HepG2 (cell line): ENCODE data around the gene KAT2A. TPM values are rescaled to one million over a fixed set of nuclear protein-coding genes. Genes with fewer than 3 reads are reported as not detected.

Experiments used
- ATAC-seq: fragments of 200-7000 bp; cut with Tn5 transposase; 3 replicates; pipeline ENCODE4 v1.9.1; 2020; ENCODE audit warnings: mild to moderate bottlenecking, moderate library complexity
- BruUV-seq: library from RNA; stranded (reverse); fragments of 400-500 nt; replicated peaks from 2 replicates; lab custom pipeline; 2021; lab: Mats Ljungman, UMichigan
- CTCF ChIA-PET: fragments of 300-600 bp; formaldehyde crosslinking; extraction: SDS; loops from one replicate; lab custom pipeline; 2021; ENCODE audit warnings: low total read pairs, inconsistent platforms, low intra/inter-chr PET ratio; lab: Yijun Ruan, JAX
- POLR2A ChIA-PET: fragments of 350-600 bp; sonication (Branson Sonifier 250); formaldehyde crosslinking; loops from one replicate; lab custom pipeline; 2020; ENCODE audit warnings: antibody characterized with exemption, inconsistent platforms; lab: Yijun Ruan, JAX
- DNase-seq: peaks from one replicate; pipeline ENCODE4 v3.0.0-alpha.2; 2015; ENCODE audit warnings: low spot score
- FAIRE-seq: peaks from 3 replicates; lab custom pipeline; 2011; peaks lifted over from hg19 to GRCh38; lab: Jason Lieb, UNC
- H2AFZ ChIP-seq: one replicate; pipeline ENCODE4 v1.6.1; 2011; ENCODE audit warnings: low read length, inconsistent platforms
- H3K27ac ChIP-seq: fragments of 300-600 bp; 3 replicates; pipeline ENCODE4 v1.8.0; 2011; ENCODE audit warnings: mixed run types, mild to moderate bottlenecking, mixed read lengths, low read length, inconsistent platforms; ENCODE audit not compliant: insufficient read depth; ENCODE audit errors: extremely low read length
- H3K27me3 ChIP-seq, 2 experiments: fragments of 200-600 bp in 1 of 2; 2 replicates in 1 of 2; 3 replicates in 1 of 2; pipeline versions ENCODE4 v1.6.0 to v1.8.0; 2011; ENCODE audit warnings: low read length in 2 of 2, mild to moderate bottlenecking in 2 of 2, moderate library complexity in 2 of 2, inconsistent platforms in 1 of 2; ENCODE audit not compliant: insufficient read depth in 2 of 2, control insufficient read depth in 1 of 2
- H3K36me3 ChIP-seq, 2 experiments: fragments of 200-600 bp in 1 of 2; replicated peaks in 1 of 2; 2 replicates in 1 of 2; 3 replicates in 1 of 2; pipeline versions ENCODE4 v1.5.1 to v1.8.0; 2011; ENCODE audit warnings: low read length in 2 of 2, inconsistent platforms in 1 of 2; ENCODE audit not compliant: insufficient read depth in 2 of 2, control insufficient read depth in 1 of 2
- H3K4me1 ChIP-seq: 2 replicates; pipeline ENCODE4 v1.5.1; 2012; ENCODE audit warnings: low read length, inconsistent platforms; ENCODE audit not compliant: insufficient read depth
- H3K4me2 ChIP-seq: 2 replicates; pipeline ENCODE4 v1.6.0; 2011; ENCODE audit warnings: low read depth, low read length, inconsistent platforms
- H3K4me3 ChIP-seq, 3 experiments: fragments of 200-600 bp in 1 of 3; sonication (generic), shearing (Covaris generic) in 1 of 3; replicated peaks in 1 of 3; 2 replicates each; pipeline ENCODE4 v1.5.1; 2011 to 2016; ENCODE audit warnings: low read length in 3 of 3, inconsistent platforms in 2 of 3, low read depth in 2 of 3, mild to moderate bottlenecking in 2 of 3, control low read depth in 1 of 3, mixed read lengths in 1 of 3; ENCODE audit not compliant: insufficient read depth in 1 of 3
- H3K79me2 ChIP-seq: one replicate; pipeline ENCODE4 v1.6.1; 2011; ENCODE audit warnings: low read length, inconsistent platforms; ENCODE audit not compliant: insufficient read depth
- H3K9ac ChIP-seq: 2 replicates; pipeline ENCODE4 v1.6.0; 2011; ENCODE audit warnings: mild to moderate bottlenecking, low read depth, low read length, inconsistent platforms; ENCODE audit not compliant: insufficient read depth
- H3K9me3 ChIP-seq: 2 replicates; pipeline ENCODE4 v1.5.1; 2012; ENCODE audit warnings: mild to moderate bottlenecking, low read length
- H4K20me1 ChIP-seq: 2 replicates; pipeline ENCODE4 v1.6.0; 2011; ENCODE audit warnings: inconsistent platforms, mild to moderate bottlenecking, low read length, moderate library complexity; ENCODE audit not compliant: insufficient read depth
- ETV5 ChIP-seq: IDR thresholded peaks from 2 replicates; pipeline ENCODE4 v1.6.1; 2018; ENCODE audit warnings: missing biosample characterization, missing genetic modification reagents, inconsistent platforms, borderline replicate concordance
- ETV6 ChIP-seq: sonication (generic); formaldehyde crosslinking; conservative IDR thresholded peaks from 2 replicates; pipeline ENCODE4 v1.4.0; 2020; ENCODE audit warnings: missing genetic modification reagents
- FLYWCH1 ChIP-seq: sonication (generic); formaldehyde crosslinking; IDR thresholded peaks from 2 replicates; pipeline ENCODE4 v1.8.1; 2023; ENCODE audit warnings: mild to moderate bottlenecking, missing genetic modification reagents
- HOXA5 ChIP-seq: sonication (generic); formaldehyde crosslinking; IDR thresholded peaks from 2 replicates; pipeline ENCODE4 v1.4.0; 2020; ENCODE audit warnings: missing genetic modification reagents
- MAFK ChIP-seq, 2 experiments: IDR thresholded peaks in 1 of 2; conservative IDR thresholded peaks in 1 of 2; 2 replicates each; pipeline ENCODE4 v1.6.1; 2011; ENCODE audit warnings: improper control_type of control experiment in 2 of 2, low read length in 2 of 2
- NFRKB ChIP-seq: fragments of 450-650 bp; IDR thresholded peaks from 2 replicates; pipeline ENCODE4 v1.6.1; 2017
- POLR2AphosphoS2 ChIP-seq: IDR thresholded peaks from 2 replicates; pipeline ENCODE4 v1.6.1; 2011; ENCODE audit warnings: low read depth, low read length, improper control_type of control experiment
- PPARG ChIP-seq: conservative IDR thresholded peaks from 2 replicates; pipeline ENCODE4 v1.6.1; 2016; ENCODE audit warnings: missing biosample characterization, missing genetic modification reagents
- THAP11 ChIP-seq: IDR thresholded peaks from 2 replicates; pipeline ENCODE4 v1.6.1; 2016; ENCODE audit warnings: missing biosample characterization, missing genetic modification reagents
- ZBTB38 ChIP-seq: sonication (generic); formaldehyde crosslinking; IDR thresholded peaks from 2 replicates; pipeline ENCODE4 v1.5.1; 2020; ENCODE audit warnings: mild to moderate bottlenecking, missing genetic modification reagents
- ZNF430 ChIP-seq: sonication (generic); formaldehyde crosslinking; IDR thresholded peaks from 2 replicates; pipeline ENCODE4 v1.9.0; 2021; ENCODE audit warnings: mild to moderate bottlenecking, missing genetic modification reagents
- ZNF550 ChIP-seq: sonication (generic); formaldehyde crosslinking; IDR thresholded peaks from 2 replicates; pipeline ENCODE4 v1.4.0; 2020; ENCODE audit warnings: mild to moderate bottlenecking, missing genetic modification reagents, borderline replicate concordance
- ZNF644 ChIP-seq: IDR thresholded peaks from 2 replicates; pipeline ENCODE4 v1.6.1; 2016; ENCODE audit warnings: low read depth
- WGBS: methylation state at CpG from one replicate; pipeline ENCODE4 v1.1.6; 2017; ENCODE audit warnings: low lambda C conversion rate; 5-methylcytosine and 5-hydroxymethylcytosine counted together
- in situ Hi-C: cut with HindIII; loops from 2 replicates; pipeline ENCODE4 v1.10.0; 2017; ENCODE audit warnings: low pct_unique_long_range_greater_than_20kb; ENCODE audit not compliant: extremely low pct_ligation_motif_present
- intact Hi-C: fragments of 100-400 bp; cut with micrococcal nuclease; formaldehyde crosslinking; loops from one replicate; pipeline ENCODE4 v1.10.0; 2022; ENCODE audit not compliant: unreplicated experiment
- polyA plus RNA-seq, 8 experiments: library from polyadenylated mRNA; depleted of rRNA in 3 of 8; stranded (reverse) in 7 of 8; unstranded in 1 of 8; fragments of >200 nt; fragmentation: Illumina TruSeq in 4 of 8; extraction: Trizol in 4 of 8; gene quantifications; 2 replicates each; pipeline versions ENCODE4 v1.2.1 to v1.2.3, GENCODE V29; 2011 to 2016; ENCODE audit warnings: low read depth in 4 of 8, missing spikeins in 1 of 8, mixed read lengths in 1 of 8; ENCODE audit not compliant: insufficient read depth in 1 of 8
- total RNA-seq, 5 experiments: library from RNA; depleted of rRNA; stranded (reverse); fragments of >200 nt; fragmentation: Illumina TruSeq; extraction: Trizol; gene quantifications; 2 replicates each; pipeline ENCODE4 v1.2.3, GENCODE V29; 2016; ENCODE audit warnings: low read depth in 1 of 5
- TF ChIP-seq, protein P1 (sequence below): sonication (generic); formaldehyde crosslinking; IDR thresholded peaks from 2 replicates; pipeline ENCODE4 v1.4.0; 2020; ENCODE audit warnings: missing genetic modification reagents, borderline replicate concordance
- TF ChIP-seq, protein P2 (sequence below): sonication (generic); formaldehyde crosslinking; IDR thresholded peaks from 2 replicates; pipeline ENCODE4 v1.4.0; 2020; ENCODE audit warnings: missing genetic modification reagents, low read depth, mild to moderate bottlenecking, borderline replicate concordance
- TF ChIP-seq, protein P3 (sequence below): fragments of 450-650 bp; IDR thresholded peaks from 2 replicates; pipeline ENCODE4 v1.6.1; 2016

KAT2A gene
- total and polyA plus RNA-seq, 2 of the 13 experiments (the other 11 are each of a cell fraction or from before 2014, with no cell fraction given) = 29.1 to 90.4 TPM

GRCh38 chr17:42133461-42134041, 12.4 kb upstream of the KAT2A start (continued):
- no peak for TF ChIP-seq ZNF430 (CRISPR knock-in tag)

GRCh38 chr17:42132941-42133340, 11.8 kb upstream of the KAT2A start:
- H3K36me3 ChIP-seq = peaks cover 30 to 66% of the 10 kb centered on the region in 2 experiments
- H3K4me3 ChIP-seq = no peak overlapping the region
- intact Hi-C loops = no loop called here
- no peak overlapping the region for H2AFZ ChIP-seq
- H3K27ac ChIP-seq = no peak overlapping the region
- CTCF ChIA-PET = no interaction called here
- H3K9me3 ChIP-seq = no peaks in the 10 kb centered on the region
- no peak for ATAC-seq
- H3K4me1 ChIP-seq = peaks cover 48% of the 10 kb centered on the region
- H3K9ac ChIP-seq = no peak overlapping the region
- no TSS peak for BruUV-seq
- H3K4me2 ChIP-seq = no peak overlapping the region
- DNase-seq = no peak
- 98% methylated on average over 3 of the region's 3 CpGs for WGBS
- FAIRE-seq = no peak
- H3K79me2 ChIP-seq = peaks cover 55% of the 10 kb centered on the region
- POLR2A ChIA-PET = interaction anchor here (1.1 to 1.4 kb wide), 2 partner anchors 12 to 20 kb away, joined by 5 to 7 read pairs; partner anchors contain the start of genes DHX58 and KAT2A
- peaks cover 3% of the 10 kb centered on the region for H4K20me1 ChIP-seq
- in situ Hi-C loops = no loop called here
- no peaks in the 10 kb centered on the region for H3K27me3 ChIP-seq
- no peak for TF ChIP-seq POLR2AphosphoS2
- TF ChIP-seq, protein P1, sequence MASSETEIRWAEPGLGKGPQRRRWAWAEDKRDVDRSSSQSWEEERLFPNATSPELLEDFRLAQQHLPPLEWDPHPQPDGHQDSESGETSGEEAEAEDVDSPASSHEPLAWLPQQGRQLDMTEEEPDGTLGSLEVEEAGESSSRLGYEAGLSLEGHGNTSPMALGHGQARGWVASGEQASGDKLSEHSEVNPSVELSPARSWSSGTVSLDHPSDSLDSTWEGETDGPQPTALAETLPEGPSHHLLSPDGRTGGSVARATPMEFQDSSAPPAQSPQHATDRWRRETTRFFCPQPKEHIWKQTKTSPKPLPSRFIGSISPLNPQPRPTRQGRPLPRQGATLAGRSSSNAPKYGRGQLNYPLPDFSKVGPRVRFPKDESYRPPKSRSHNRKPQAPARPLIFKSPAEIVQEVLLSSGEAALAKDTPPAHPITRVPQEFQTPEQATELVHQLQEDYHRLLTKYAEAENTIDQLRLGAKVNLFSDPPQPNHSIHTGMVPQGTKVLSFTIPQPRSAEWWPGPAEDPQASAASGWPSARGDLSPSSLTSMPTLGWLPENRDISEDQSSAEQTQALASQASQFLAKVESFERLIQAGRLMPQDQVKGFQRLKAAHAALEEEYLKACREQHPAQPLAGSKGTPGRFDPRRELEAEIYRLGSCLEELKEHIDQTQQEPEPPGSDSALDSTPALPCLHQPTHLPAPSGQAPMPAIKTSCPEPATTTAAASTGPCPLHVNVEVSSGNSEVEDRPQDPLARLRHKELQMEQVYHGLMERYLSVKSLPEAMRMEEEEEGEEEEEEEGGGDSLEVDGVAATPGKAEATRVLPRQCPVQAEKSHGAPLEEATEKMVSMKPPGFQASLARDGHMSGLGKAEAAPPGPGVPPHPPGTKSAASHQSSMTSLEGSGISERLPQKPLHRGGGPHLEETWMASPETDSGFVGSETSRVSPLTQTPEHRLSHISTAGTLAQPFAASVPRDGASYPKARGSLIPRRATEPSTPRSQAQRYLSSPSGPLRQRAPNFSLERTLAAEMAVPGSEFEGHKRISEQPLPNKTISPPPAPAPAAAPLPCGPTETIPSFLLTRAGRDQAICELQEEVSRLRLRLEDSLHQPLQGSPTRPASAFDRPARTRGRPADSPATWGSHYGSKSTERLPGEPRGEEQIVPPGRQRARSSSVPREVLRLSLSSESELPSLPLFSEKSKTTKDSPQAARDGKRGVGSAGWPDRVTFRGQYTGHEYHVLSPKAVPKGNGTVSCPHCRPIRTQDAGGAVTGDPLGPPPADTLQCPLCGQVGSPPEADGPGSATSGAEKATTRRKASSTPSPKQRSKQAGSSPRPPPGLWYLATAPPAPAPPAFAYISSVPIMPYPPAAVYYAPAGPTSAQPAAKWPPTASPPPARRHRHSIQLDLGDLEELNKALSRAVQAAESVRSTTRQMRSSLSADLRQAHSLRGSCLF (CRISPR knock-in tag) = no peak
- no peak for TF ChIP-seq ETV6 (CRISPR knock-in tag)
- no peak for TF ChIP-seq NFRKB
- TF ChIP-seq PPARG = no peak
- TF ChIP-seq ZBTB38 = no peak
- TF ChIP-seq, protein P2, sequence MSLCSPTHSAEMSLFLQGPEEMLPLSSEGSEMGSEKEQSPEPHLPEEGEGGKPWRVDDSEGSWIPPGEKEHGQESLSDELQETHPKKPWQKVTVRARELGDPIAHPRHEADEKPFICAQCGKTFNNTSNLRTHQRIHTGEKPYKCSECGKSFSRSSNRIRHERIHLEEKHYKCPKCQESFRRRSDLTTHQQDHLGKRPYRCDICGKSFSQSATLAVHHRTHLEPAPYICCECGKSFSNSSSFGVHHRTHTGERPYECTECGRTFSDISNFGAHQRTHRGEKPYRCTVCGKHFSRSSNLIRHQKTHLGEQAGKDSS (CRISPR knock-in tag) = no peak
- TF ChIP-seq, protein P3, sequence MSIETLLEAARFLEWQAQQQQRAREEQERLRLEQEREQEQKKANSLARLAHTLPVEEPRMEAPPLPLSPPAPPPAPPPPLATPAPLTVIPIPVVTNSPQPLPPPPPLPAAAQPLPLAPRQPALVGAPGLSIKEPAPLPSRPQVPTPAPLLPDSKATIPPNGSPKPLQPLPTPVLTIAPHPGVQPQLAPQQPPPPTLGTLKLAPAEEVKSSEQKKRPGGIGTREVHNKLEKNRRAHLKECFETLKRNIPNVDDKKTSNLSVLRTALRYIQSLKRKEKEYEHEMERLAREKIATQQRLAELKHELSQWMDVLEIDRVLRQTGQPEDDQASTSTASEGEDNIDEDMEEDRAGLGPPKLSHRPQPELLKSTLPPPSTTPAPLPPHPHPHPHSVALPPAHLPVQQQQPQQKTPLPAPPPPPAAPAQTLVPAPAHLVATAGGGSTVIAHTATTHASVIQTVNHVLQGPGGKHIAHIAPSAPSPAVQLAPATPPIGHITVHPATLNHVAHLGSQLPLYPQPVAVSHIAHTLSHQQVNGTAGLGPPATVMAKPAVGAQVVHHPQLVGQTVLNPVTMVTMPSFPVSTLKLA = no peak
- TF ChIP-seq MAFK (conservative IDR thresholded peaks at IDR 0.05 in 1 of 2, IDR thresholded peaks at IDR 0.05 in 1 of 2; ENCODE audit: low read length in 2 of 2) = no peak
- no peak for TF ChIP-seq FLYWCH1 (CRISPR knock-in tag)
- no peak for TF ChIP-seq ETV5 (CRISPR knock-in tag)
- TF ChIP-seq ZNF550 = no peak
- no peak for TF ChIP-seq HOXA5
- TF ChIP-seq THAP11 (CRISPR knock-in tag) = no peak
- TF ChIP-seq ZNF644 (CRISPR knock-in tag) = no peak
